ENCODE data around the gene ZNF705A.
"Not testable (repeated sequence)": the region's sequence is repeated elsewhere in the genome, so short reads cannot be mapped to it uniquely, and the experiment has no call there.

Gene ZNF705A

DNA sequence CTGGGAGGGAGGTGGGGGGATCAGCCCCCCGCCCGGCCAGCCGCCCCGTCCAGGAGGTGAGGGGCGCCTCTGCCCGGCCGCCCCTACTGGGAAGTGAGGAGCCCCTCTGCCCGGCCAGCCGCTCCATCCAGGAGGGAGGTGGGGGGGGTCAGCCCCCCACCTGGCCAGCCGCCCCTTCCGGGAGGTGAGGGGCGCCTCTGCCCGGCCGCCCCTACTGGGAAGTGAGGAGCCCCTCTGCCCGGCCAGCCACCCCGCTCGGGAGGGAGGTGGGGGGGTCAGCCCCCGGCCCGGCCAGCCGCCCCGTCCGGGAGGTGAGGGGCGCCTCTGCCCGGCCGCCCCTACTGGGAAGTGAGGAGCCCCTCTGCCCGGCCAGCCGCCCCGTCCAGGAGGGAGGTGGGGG is 27.4 kb downstream of the ZNF705A start:
- DNase-seq (ENCODE audit: low read depth), result not testable (repeated sequence)

GRCh38 chr12:8188088-8188487 is 31.3 kb downstream of the ZNF705A start:
- DNase-seq (ENCODE audit: low read depth), result not testable (repeated sequence)

DNA sequence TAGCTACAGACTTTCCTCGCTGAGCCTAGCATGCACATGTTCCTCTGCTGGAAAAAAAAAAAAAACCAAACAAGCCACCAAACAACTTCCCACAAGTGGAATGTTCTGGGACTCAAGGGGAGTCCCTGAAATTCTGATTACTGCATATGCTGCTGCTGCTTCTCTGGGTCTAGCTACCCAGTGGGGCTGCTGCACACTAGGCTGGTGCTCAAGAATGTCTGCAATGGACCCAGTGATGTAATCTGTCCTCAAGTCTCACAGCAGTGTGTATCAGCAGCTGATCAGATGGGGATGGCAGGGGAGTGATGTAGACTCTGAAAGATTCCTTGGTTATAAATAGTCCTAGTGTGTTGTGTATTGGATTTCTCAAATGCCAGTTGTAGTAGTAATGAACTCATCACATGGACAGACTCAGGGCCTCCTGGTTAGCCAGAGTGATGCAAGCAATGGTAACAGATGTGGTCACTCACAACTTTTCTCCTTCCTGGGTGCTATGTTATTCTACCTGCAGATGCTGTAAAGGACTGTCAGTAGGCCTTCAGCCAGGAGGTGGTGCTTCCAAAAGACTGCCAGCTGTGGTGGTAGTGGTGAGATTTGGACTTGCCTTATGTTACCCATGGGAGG is 41.0 kb downstream of the ZNF705A start:
- not testable (repeated sequence) for DNase-seq (ENCODE audit: low read depth)

DNA sequence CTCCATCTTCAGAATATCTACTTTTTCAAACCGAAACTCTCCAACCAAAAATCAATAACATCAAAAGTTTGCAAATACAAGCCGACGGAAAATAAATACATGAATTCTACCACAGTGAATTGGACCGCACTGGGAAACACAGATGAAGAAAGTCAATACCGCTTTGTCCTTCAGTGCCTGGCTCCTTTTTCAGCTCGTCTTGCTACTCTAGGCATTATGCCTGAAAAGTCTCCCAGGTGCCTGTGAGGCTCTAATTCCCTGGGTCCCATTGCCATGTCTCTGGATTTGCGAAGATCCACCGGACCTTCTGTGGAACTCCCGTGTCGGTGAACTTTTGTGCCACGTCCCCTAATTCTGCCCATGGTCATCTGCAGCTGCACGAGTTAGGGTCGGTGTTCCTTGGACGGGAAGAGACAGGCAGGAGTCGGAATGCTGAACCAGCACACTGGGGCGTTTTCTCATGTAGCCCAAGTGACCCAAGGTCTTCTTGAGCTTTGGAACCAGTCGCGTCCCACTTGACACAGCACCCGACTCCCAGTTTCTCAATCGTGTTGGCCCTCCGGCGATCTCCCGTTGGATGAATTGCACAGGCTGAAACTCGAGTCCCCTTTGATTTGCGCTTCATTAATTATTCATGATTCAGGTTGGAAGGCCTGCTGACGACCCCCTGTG is 62.0 kb downstream of the ZNF705A start:
- not testable (repeated sequence) for DNase-seq (ENCODE audit: low read depth)

- not testable (repeated sequence) for DNase-seq (ENCODE audit: low read depth)
Measured at GRCh38 chr12:8221375-8221774, 64.6 kb downstream of the ZNF705A start.

DNA sequence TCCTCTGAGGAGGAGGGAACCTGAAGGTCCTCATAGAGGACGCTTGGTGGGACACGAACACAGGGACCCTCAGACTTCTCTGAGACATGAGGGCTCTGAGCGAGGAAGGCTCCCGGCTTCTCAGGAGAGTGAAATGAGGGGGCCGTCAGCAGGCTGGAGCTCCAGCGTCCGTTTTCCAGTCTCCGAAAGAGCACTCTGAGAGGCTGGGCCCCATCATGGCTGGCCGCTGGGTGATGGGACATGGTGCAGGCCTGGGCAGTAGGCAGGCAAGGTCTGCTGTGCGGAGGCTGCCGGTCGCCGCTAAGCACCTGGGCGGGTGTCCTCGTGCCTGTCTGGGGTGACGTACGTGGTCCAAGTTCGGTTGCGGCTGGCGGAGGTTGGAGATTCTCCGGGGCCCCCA is 65.0 kb downstream of the ZNF705A start:
- not testable (repeated sequence) for DNase-seq (ENCODE audit: low read depth)

DNA sequence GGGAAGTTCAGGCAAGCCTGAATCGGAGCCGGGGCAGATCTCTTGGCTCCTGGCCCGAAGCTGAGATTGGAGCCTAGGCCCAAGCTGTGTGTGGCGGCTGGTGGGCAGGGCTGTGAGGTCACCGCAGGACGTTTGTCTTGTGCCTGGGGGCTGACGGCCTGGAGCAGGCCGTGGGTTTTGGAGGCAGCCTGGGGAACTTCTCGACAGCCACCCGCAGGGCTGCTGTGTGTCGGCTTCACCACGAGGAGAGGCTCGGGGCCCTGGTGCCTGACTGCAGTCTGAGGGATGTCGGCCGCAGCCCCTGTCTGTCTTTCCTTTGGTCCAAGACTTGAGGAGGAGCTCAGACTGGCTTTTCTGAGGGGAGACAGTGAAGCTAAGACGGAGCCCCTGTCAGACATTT is 65.5 kb downstream of the ZNF705A start:
- not testable (repeated sequence) for DNase-seq (ENCODE audit: low read depth)

- DNase-seq (ENCODE audit: low read depth), result not testable (repeated sequence)
Measured at GRCh38 chr12:8223646-8224045, 66.8 kb downstream of the ZNF705A start.

- not testable (repeated sequence) for DNase-seq (ENCODE audit: low read depth)
Measured at GRCh38 chr12:8224782-8225181, 68.0 kb downstream of the ZNF705A start.

GRCh38 chr12:8226355-8226754 is 69.5 kb downstream of the ZNF705A start:
- no peak for DNase-seq (ENCODE audit: low read depth)

DNA sequence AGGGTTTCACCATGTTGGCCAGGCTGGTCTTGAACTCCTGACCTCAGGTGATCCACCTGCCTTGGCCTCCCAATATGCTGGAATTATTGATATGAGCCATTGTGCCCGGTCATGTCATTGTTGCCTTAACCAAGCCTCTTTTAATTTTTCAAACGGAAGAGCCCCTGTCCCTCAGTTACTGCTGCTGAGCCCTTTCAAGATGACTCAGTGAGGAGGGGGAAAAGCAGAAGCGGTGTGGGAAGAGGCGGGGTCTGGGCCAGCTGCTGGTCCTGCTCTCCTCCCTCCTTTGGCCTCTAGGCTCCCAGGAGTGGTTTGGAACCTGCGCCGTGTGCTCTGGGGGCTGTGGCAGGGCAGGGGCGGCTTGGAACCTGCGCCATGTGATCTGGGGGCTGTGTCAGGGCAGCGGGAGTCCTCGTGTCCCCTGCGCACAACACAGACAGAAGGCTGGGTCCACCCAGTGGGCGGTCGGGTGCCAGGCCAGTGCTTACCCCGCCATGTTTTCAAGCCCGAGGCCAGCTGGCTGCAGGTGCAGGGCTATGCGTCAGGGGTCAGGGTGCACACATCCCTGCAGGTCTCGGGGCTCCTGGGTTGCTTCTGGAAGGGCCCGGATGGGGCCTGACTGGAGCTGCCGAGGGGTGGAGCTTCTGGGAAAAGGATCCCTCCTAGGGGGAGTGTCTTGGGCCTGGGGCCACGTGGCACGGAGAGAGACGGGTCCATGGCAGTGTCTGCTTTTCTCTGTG is 70.3 kb downstream of the ZNF705A start, which contains the start of gene FAM90A1:
TSS of gene FAM90A1 (minus strand) at position 627 of the 740 bp plus-strand sequence. CDS start 2,786 bp downstream, outside the sequence.
- not testable (repeated sequence) for DNase-seq (ENCODE audit: low read depth)

GRCh38 chr12:8227732-8228077 is 70.9 kb downstream of the ZNF705A start:
- DNase-seq (ENCODE audit: low read depth), result not testable (repeated sequence)

DNA sequence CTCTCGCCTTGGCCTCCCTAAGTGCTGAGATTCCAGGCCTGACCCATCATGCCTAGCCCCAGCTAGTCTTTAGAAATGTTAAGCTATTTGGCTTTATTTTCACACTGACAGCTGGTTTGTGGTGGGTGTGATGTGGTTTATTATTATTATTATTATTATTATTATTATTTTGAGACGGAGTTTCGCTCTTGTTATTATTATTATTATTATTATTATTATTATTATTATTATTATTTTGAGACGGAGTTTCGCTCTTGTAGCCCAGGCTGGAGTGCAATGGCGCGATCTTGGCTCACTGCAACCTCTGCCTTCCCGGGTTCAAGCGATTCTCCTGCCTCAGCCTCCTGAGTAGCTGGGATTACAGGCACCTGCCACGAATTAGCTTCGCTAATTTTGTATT is 71.8 kb downstream of the ZNF705A start:
- not testable (repeated sequence) for DNase-seq (ENCODE audit: low read depth)

- DNase-seq (ENCODE audit: low read depth), result not testable (repeated sequence)
Measured at GRCh38 chr12:8229486-8229885, 72.7 kb downstream of the ZNF705A start.

All from stimulated activated CD4-positive, alpha-beta T cell treated with anti-CD3 and anti-CD28 coated beads, Interleukin-2, amount 100 ng/mL, for 4 hours (primary cell).